K562 (cell line): ENCODE results near the gene SH2D5. TPM values are rescaled to one million over a fixed set of nuclear protein-coding genes. Genes with fewer than 3 reads are reported as not detected.

Source experiments
- ARID3A ChIP-seq: IDR thresholded peaks from 2 replicates; pipeline ENCODE4 v1.6.1; 2012; ENCODE audit warnings: low read depth, low read length, improper control_type of control experiment, borderline replicate concordance
- ATF4 ChIP-seq: fragments of 450-650 bp; formaldehyde crosslinking; IDR thresholded peaks from 2 replicates; pipeline ENCODE4 v1.4.0; 2022; ENCODE audit warnings: mild to moderate bottlenecking, moderate library complexity
- CSDE1 ChIP-seq, 2 experiments: fragments of 450-650 bp; IDR thresholded peaks; 2 replicates each; pipeline ENCODE4 v1.6.1; 2016; ENCODE audit warnings: mild to moderate bottlenecking in 1 of 2
- GABPB2 ChIP-seq: fragments of 250-450 bp; sonication (Bioruptor Pico); conservative IDR thresholded peaks from 2 replicates; pipeline ENCODE4 v1.5.1; 2021; ENCODE audit warnings: mild to moderate bottlenecking
- MAFK ChIP-seq: IDR thresholded peaks from 2 replicates; pipeline ENCODE4 v1.6.1; 2011; ENCODE audit warnings: low read length, improper control_type of control experiment
- MCM3 ChIP-seq: fragments of 450-650 bp; IDR thresholded peaks from 2 replicates; pipeline ENCODE4 v1.6.1; 2016
- PCBP1 ChIP-seq: fragments of 200-400 bp; formaldehyde crosslinking; IDR thresholded peaks from 2 replicates; pipeline ENCODE4 v1.6.1; 2018; ENCODE audit warnings: mild to moderate bottlenecking, low read depth, low read length; ENCODE audit not compliant: poor library complexity, severe bottlenecking
- TRIM24 ChIP-seq, 2 experiments: fragments of 450-650 bp; IDR thresholded peaks; 2 replicates each; pipeline ENCODE4 v1.6.1; 2016
- ZNF146 ChIP-seq: IDR thresholded peaks from one replicate; pipeline ENCODE4 v1.6.1; 2018; ENCODE audit warnings: missing compliant biosample characterization; ENCODE audit not compliant: unreplicated experiment
- polyA plus RNA-seq, 8 experiments: library from polyadenylated mRNA; depleted of rRNA in 4 of 8; stranded (reverse) in 5 of 8; unstranded in 3 of 8; fragments of >200 nt; fragmentation: Nextera tagmentation in 2 of 8; fragmentation: Illumina TruSeq in 1 of 8; extraction: Ambion mirVana in 2 of 8; extraction: Trizol in 1 of 8; gene quantifications; 2 replicates each; pipeline versions ENCODE4 v1.2.1 to v1.2.3, GENCODE V29; 2011 to 2014; ENCODE audit warnings: inconsistent platforms in 1 of 8, missing spikeins in 1 of 8
- total RNA-seq, 7 experiments: library from RNA; depleted of rRNA in 6 of 7; stranded (reverse); fragments of >200 nt in 6 of 7; fragmentation: Illumina TruSeq in 2 of 7; extraction: Trizol in 2 of 7; gene quantifications; 2 replicates each; pipeline versions ENCODE4 v1.2.1 to v1.2.3, GENCODE V29; 2011 to 2021; ENCODE audit warnings: low replicate concordance in 1 of 7
- TF ChIP-seq, protein P1 (sequence below): fragments of 450-650 bp; IDR thresholded peaks from one replicate; pipeline ENCODE4 v1.6.1; 2018; ENCODE audit warnings: mild to moderate bottlenecking, moderate library complexity; ENCODE audit not compliant: partially characterized antibody
- TF ChIP-seq, protein P2 (sequence below), 2 experiments: fragments of 450-650 bp in 1 of 2; sonication (generic) in 1 of 2; formaldehyde crosslinking in 1 of 2; IDR thresholded peaks; 2 replicates each; pipeline versions ENCODE4 v1.7.1 to v1.9.0; 2016 to 2022; ENCODE audit warnings: inconsistent platforms in 1 of 2, mild to moderate bottlenecking in 1 of 2, missing genetic modification reagents in 1 of 2
- TF ChIP-seq, protein P3 (sequence below): fragments of 450-650 bp; IDR thresholded peaks from 2 replicates; pipeline ENCODE4 v1.6.1; 2016; ENCODE audit warnings: missing biosample characterization, missing genetic modification characterization

SH2D5 gene
- total and polyA plus RNA-seq, 9 of the 15 experiments (the other 6 are each of a cell fraction or from before 2014, with no cell fraction given), result 0.06 to 0.11 TPM; not detected in 7

GRCh38 chr1:20696397-20697333 is 35.8 kb downstream of the SH2D5 start (continued):
- TF ChIP-seq, protein P1, sequence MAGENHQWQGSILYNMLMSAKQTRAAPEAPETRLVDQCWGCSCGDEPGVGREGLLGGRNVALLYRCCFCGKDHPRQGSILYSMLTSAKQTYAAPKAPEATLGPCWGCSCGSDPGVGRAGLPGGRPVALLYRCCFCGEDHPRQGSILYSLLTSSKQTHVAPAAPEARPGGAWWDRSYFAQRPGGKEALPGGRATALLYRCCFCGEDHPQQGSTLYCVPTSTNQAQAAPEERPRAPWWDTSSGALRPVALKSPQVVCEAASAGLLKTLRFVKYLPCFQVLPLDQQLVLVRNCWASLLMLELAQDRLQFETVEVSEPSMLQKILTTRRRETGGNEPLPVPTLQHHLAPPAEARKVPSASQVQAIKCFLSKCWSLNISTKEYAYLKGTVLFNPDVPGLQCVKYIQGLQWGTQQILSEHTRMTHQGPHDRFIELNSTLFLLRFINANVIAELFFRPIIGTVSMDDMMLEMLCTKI, result no peak
- TF ChIP-seq TRIM24 (IDR thresholded peaks at IDR 0.05) (no peak), ARID3A (no peak), CSDE1 (IDR thresholded peaks at IDR 0.05) (no peak), PCBP1 (peak; percentile 18), ZNF146 (CRISPR knock-in tag) (no peak), ATF4 (CRISPR knock-in tag) (no peak), MCM3 (no peak), GABPB2 (CRISPR knock-in tag) (no peak), MAFK (no peak)
- TF ChIP-seq, protein P2, sequence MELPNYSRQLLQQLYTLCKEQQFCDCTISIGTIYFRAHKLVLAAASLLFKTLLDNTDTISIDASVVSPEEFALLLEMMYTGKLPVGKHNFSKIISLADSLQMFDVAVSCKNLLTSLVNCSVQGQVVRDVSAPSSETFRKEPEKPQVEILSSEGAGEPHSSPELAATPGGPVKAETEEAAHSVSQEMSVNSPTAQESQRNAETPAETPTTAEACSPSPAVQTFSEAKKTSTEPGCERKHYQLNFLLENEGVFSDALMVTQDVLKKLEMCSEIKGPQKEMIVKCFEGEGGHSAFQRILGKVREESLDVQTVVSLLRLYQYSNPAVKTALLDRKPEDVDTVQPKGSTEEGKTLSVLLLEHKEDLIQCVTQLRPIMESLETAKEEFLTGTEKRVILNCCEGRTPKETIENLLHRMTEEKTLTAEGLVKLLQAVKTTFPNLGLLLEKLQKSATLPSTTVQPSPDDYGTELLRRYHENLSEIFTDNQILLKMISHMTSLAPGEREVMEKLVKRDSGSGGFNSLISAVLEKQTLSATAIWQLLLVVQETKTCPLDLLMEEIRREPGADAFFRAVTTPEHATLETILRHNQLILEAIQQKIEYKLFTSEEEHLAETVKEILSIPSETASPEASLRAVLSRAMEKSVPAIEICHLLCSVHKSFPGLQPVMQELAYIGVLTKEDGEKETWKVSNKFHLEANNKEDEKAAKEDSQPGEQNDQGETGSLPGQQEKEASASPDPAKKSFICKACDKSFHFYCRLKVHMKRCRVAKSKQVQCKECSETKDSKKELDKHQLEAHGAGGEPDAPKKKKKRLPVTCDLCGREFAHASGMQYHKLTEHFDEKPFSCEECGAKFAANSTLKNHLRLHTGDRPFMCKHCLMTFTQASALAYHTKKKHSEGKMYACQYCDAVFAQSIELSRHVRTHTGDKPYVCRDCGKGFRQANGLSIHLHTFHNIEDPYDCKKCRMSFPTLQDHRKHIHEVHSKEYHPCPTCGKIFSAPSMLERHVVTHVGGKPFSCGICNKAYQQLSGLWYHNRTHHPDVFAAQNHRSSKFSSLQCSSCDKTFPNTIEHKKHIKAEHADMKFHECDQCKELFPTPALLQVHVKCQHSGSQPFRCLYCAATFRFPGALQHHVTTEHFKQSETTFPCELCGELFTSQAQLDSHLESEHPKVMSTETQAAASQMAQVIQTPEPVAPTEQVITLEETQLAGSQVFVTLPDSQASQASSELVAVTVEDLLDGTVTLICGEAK (IDR thresholded peaks at IDR 0.05), result peak; percentile 47
- TF ChIP-seq, protein P2 (CRISPR knock-in tag; IDR thresholded peaks at IDR 0.05), result no peak
- TF ChIP-seq, protein P3, sequence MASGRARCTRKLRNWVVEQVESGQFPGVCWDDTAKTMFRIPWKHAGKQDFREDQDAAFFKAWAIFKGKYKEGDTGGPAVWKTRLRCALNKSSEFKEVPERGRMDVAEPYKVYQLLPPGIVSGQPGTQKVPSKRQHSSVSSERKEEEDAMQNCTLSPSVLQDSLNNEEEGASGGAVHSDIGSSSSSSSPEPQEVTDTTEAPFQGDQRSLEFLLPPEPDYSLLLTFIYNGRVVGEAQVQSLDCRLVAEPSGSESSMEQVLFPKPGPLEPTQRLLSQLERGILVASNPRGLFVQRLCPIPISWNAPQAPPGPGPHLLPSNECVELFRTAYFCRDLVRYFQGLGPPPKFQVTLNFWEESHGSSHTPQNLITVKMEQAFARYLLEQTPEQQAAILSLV (tag), result no peak
